Neural progenitor cell (in vitro differentiated cells): ENCODE results near the gene LTO1. TPM values are rescaled to one million over a fixed set of nuclear protein-coding genes. Genes with fewer than 3 reads are reported as not detected.

Experiments
- DNase-seq: peaks from one replicate; pipeline ENCODE4 v3.0.0-alpha.2; 2016; ENCODE audit warnings: low spot score
- H2AFZ ChIP-seq: fragments of 200-600 bp; sonication (generic); replicated peaks from 2 replicates; pipeline ENCODE4 v1.6.1; 2016; ENCODE audit warnings: antibody characterized with exemption
- H3F3A ChIP-seq: fragments of 200-600 bp; sonication (generic); 2 replicates; pipeline ENCODE4 v1.6.1; 2016; ENCODE audit warnings: antibody characterized with exemption, low read depth
- H3K27ac ChIP-seq: fragments of 200-600 bp; sonication (generic); 2 replicates; pipeline ENCODE4 v1.5.1; 2016; ENCODE audit warnings: mild to moderate bottlenecking
- H3K27me3 ChIP-seq: fragments of 200-600 bp; sonication (generic); 2 replicates; pipeline ENCODE4 v1.6.1; 2016; ENCODE audit warnings: mild to moderate bottlenecking, moderate library complexity
- H3K36me3 ChIP-seq: fragments of 200-600 bp; sonication (generic); 2 replicates; pipeline ENCODE4 v1.5.1; 2016
- H3K4me1 ChIP-seq: fragments of 200-600 bp; sonication (generic); 2 replicates; pipeline ENCODE4 v1.6.1; 2016; ENCODE audit warnings: mixed run types
- H3K4me2 ChIP-seq: fragments of 200-600 bp; sonication (generic); 2 replicates; pipeline ENCODE4 v1.6.1; 2016
- H3K4me3 ChIP-seq: fragments of 200-600 bp; sonication (generic); 2 replicates; pipeline ENCODE4 v1.5.1; 2016
- H3K79me2 ChIP-seq: fragments of 200-600 bp; sonication (generic); 2 replicates; pipeline ENCODE4 v1.6.1; 2016; ENCODE audit warnings: low read depth
- H3K9ac ChIP-seq: fragments of 200-600 bp; sonication (generic); 2 replicates; pipeline ENCODE4 v1.6.1; 2016
- H3K9me3 ChIP-seq: fragments of 200-600 bp; sonication (generic); 2 replicates; pipeline ENCODE4 v1.5.1; 2016; ENCODE audit warnings: low read depth
- H4K20me1 ChIP-seq: fragments of 200-600 bp; sonication (generic); 2 replicates; pipeline ENCODE4 v1.6.1; 2016; ENCODE audit warnings: low read depth
- H3K27ac Mint-ChIP-seq: 3 replicates; pipeline ENCODE4 v1.8.0; 2021; ENCODE audit warnings: mixed read lengths
- H3K27me3 Mint-ChIP-seq: 2 replicates; pipeline ENCODE4 v1.8.0; 2022; ENCODE audit warnings: low read depth, mild to moderate bottlenecking, inconsistent platforms, moderate library complexity, mixed read lengths; ENCODE audit not compliant: insufficient read depth
- H3K36me3 Mint-ChIP-seq: 3 replicates; pipeline ENCODE4 v1.8.0; 2021; ENCODE audit warnings: mixed read lengths
- H3K4me1 Mint-ChIP-seq: 3 replicates; pipeline ENCODE4 v1.8.0; 2021; ENCODE audit warnings: mixed read lengths
- H3K4me3 Mint-ChIP-seq: 3 replicates; pipeline ENCODE4 v1.8.0; 2021; ENCODE audit warnings: mild to moderate bottlenecking, moderate library complexity, mixed read lengths
- H3K9me3 Mint-ChIP-seq: 3 replicates; pipeline ENCODE4 v1.8.0; 2020; ENCODE audit warnings: mixed read lengths
- EZH2 ChIP-seq: fragments of 200-600 bp; sonication (generic); IDR thresholded peaks from 2 replicates; pipeline ENCODE4 v1.6.1; 2017; ENCODE audit warnings: antibody characterized with exemption, mild to moderate bottlenecking, moderate library complexity
- EZH2phosphoT487 ChIP-seq: fragments of 200-600 bp; sonication (generic); IDR thresholded peaks from 2 replicates; pipeline ENCODE4 v1.6.1; 2017; ENCODE audit warnings: antibody characterized with exemption
- total RNA-seq: library from RNA; depleted of rRNA; stranded (reverse); fragments of >200 nt; gene quantifications from 2 replicates; pipeline ENCODE4 v1.2.3, GENCODE V29; 2015; ENCODE audit warnings: low replicate concordance
- TF ChIP-seq, protein P1 (sequence below): fragments of 200-600 bp; sonication (generic); IDR thresholded peaks from 2 replicates; pipeline ENCODE4 v1.5.1; 2017; ENCODE audit warnings: antibody characterized with exemption, mild to moderate bottlenecking

The LTO1 gene
- total RNA-seq = 11.9 and 21.6 TPM in 2 replicates

DNA sequence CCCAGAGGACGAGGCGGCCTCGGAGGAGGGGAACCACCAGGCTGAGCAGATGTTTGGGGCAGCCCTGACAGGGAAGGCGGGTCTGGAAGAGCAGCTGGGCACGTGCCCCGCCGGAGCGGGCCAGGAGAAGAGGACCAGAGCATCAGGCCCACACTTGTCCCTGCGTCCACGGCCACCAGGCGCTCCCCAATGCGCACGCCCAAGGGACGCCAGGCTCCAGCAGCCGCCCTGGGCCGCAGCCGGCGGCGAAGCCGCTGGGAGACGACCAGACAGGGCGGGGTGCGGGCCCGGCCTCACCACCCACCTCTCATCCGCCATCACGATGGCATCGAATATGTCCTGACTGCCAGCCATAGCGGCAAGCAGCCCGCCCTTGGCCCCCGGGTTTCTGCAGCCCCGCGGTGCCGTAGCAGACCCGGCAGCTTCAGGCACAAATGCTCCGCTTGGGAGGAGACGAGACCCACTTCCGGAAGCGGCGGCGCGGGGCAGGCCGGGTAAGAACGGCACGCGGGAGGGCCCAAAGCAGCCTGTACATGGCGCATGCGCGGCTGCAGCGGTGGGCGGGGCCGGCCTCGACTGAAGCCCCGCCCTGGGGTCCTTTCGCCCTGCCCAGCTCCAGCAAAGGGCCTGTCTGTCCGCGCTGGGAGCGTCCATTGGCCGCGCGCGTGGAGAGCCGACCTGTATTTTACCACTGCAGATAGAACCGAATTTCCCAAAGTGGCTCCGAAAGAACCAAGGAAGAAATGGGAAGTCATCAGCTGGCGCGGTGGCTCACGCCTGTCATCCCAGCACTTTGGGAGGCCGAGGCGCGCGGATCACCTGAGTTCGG, at the start of gene LTO1:
Gene LTO1 (minus strand): TSS at position 468 of the 829 bp plus-strand sequence. CDS start 114 bp downstream, at position 354.
- no peak within 1 kb of the TSS for H3K27ac ChIP-seq
- H3K4me1 Mint-ChIP-seq = peaks cover 19% of the 10 kb centered on the region

DNA sequence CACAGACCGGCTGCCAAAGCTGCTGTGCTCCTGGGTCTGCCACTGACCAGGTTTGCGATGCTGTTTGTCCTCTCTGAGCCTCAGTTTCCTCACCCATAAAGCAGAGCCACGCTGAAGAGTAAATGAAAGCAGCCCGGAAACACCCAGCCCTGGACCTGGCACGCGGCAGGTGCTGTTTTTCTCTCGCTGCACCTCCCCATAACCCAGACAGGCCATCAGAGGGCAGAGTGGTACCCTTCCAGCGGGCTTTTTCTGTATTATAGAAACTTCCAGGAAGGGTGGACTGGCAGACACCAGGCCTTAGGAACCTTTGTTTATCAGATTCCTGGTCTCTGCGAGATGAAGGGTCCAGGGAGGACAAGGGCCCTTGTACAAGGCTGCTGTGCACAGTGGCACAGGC, 46.6 kb upstream of the LTO1 start:
- no peak overlapping the region for H3K27ac Mint-ChIP-seq
- peaks cover 13% of the 10 kb centered on the region for H3K4me1 ChIP-seq
- peaks cover 9% of the 10 kb centered on the region for H3K27me3 Mint-ChIP-seq

More for the DNA sequence above, at the start of gene LTO1:
- Histone ChIP-seq H3K4me3 (peak within 1 kb of the TSS; percentile 77), H3F3A (peaks cover 22% of the 10 kb centered on the region), H3K9me3 (no peaks in the 10 kb centered on the region), H3K4me1 (peaks cover 5% of the 10 kb centered on the region), H3K9ac (peak within 1 kb of the TSS; percentile 80), H3K36me3 (no peaks in the 10 kb centered on the region), H3K79me2 (peaks cover 21% of the 10 kb centered on the region), H3K27me3 (no peaks in the 10 kb centered on the region), H2AFZ (peak within 1 kb of the TSS; percentile 87), H3K4me2 (peak within 1 kb of the TSS; percentile 91), H4K20me1 (peaks cover 9% of the 10 kb centered on the region)
- peaks cover 3% of the 10 kb centered on the region for H3K27me3 Mint-ChIP-seq
- H3K27ac Mint-ChIP-seq = no peak within 1 kb of the TSS
- H3K36me3 Mint-ChIP-seq = no peaks in the 10 kb centered on the region
- DNase-seq = peak; percentile 96
- H3K9me3 Mint-ChIP-seq = no peaks in the 10 kb centered on the region
- H3K4me3 Mint-ChIP-seq = peak within 1 kb of the TSS; percentile 94
- TF ChIP-seq, protein P1, sequence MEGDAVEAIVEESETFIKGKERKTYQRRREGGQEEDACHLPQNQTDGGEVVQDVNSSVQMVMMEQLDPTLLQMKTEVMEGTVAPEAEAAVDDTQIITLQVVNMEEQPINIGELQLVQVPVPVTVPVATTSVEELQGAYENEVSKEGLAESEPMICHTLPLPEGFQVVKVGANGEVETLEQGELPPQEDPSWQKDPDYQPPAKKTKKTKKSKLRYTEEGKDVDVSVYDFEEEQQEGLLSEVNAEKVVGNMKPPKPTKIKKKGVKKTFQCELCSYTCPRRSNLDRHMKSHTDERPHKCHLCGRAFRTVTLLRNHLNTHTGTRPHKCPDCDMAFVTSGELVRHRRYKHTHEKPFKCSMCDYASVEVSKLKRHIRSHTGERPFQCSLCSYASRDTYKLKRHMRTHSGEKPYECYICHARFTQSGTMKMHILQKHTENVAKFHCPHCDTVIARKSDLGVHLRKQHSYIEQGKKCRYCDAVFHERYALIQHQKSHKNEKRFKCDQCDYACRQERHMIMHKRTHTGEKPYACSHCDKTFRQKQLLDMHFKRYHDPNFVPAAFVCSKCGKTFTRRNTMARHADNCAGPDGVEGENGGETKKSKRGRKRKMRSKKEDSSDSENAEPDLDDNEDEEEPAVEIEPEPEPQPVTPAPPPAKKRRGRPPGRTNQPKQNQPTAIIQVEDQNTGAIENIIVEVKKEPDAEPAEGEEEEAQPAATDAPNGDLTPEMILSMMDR = no peak
- no peak for TF ChIP-seq EZH2
- TF ChIP-seq EZH2phosphoT487 = no peak

DNA sequence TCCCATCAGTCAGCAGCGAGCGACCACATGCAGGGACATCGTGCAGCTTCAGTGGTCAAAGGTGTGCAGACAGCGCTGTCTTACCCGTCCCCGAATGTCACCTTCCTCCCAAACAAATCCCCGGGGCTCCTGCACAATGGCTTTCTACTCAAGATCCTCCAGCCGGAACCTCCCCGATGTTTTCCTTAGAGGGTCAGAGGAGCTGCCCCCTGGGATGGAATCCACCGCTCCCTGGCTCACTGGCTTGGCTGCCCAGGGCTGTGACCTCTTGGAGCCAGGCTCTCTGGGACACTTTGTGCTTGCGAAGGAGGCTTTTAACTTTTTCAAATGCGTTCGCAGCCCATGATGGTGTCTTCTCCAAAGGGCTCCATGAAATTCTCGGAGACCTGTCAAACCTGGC, 46.0 kb upstream of the LTO1 start:
- Mint-ChIP-seq H3K4me1 (peaks cover 23% of the 10 kb centered on the region), H3K27ac (no peak overlapping the region)
- H3K4me3 ChIP-seq = no peak overlapping the region

More for the DNA sequence above, 46.6 kb upstream of the LTO1 start:
- Histone ChIP-seq H2AFZ (no peak overlapping the region), H3K9me3 (no peaks in the 10 kb centered on the region), H3K27ac (no peak overlapping the region), H3K36me3 (no peaks in the 10 kb centered on the region), H3K4me2 (no peak overlapping the region), H3K4me3 (no peak overlapping the region), H3K79me2 (no peaks in the 10 kb centered on the region), H4K20me1 (no peaks in the 10 kb centered on the region), H3K9ac (no peak overlapping the region), H3K27me3 (peaks cover 22% of the 10 kb centered on the region), H3F3A (no peaks in the 10 kb centered on the region)
- peak; percentile 49 for DNase-seq
- Mint-ChIP-seq H3K36me3 (no peaks in the 10 kb centered on the region), H3K4me1 (peaks cover 23% of the 10 kb centered on the region), H3K9me3 (no peaks in the 10 kb centered on the region), H3K4me3 (no peak overlapping the region)
- TF ChIP-seq, protein P1 = peak; percentile 57
- no peak for TF ChIP-seq EZH2

More for the DNA sequence above, 46.0 kb upstream of the LTO1 start:
- Histone ChIP-seq H3K27me3 (peaks cover 26% of the 10 kb centered on the region), H3K79me2 (no peaks in the 10 kb centered on the region), H3K4me1 (peaks cover 13% of the 10 kb centered on the region), H3F3A (no peaks in the 10 kb centered on the region), H3K9me3 (no peaks in the 10 kb centered on the region), H3K9ac (no peak overlapping the region), H3K4me2 (no peak overlapping the region), H3K36me3 (no peaks in the 10 kb centered on the region), H2AFZ (no peak overlapping the region), H4K20me1 (no peaks in the 10 kb centered on the region), H3K27ac (no peak overlapping the region)
- no peak overlapping the region for H3K4me3 Mint-ChIP-seq
- H3K27me3 Mint-ChIP-seq = peaks cover 10% of the 10 kb centered on the region
- DNase-seq = no peak
- TF ChIP-seq EZH2phosphoT487 = no peak
- TF ChIP-seq EZH2 = no peak
- TF ChIP-seq, protein P1 = no peak
- no peaks in the 10 kb centered on the region for H3K9me3 Mint-ChIP-seq
- no peaks in the 10 kb centered on the region for H3K36me3 Mint-ChIP-seq
